ENCODE data around the gene SYNCRIP. TPM values are rescaled to one million over a fixed set of nuclear protein-coding genes. Genes with fewer than 3 reads are reported as not detected.
A peak's percentile ranks its signal among the peaks of the same experiment; 100 is the strongest.

The SYNCRIP gene
- total RNA-seq, 1 donor from 2014 or later, result 62.6 TPM

- Histone ChIP-seq H3K27me3 (ENCODE audit: control insufficient read depth in 3 of 3, insufficient read depth in 3 of 3, low read length in 3 of 3) (no peaks in the 10 kb centered on the region), H3K9me3 (ENCODE audit: control insufficient read depth in 3 of 3, low read length in 3 of 3) (no peaks in the 10 kb centered on the region), H3K9ac (ENCODE audit: low read depth in 1 of 3, low read length in 3 of 3) (peak overlapping the region; percentile 97 to 100 (median 99)), H3K4me3 (ENCODE audit: low read length in 3 of 3) (peak overlapping the region; percentile 91 to 97 (median 93)), H3K27ac (ENCODE audit: low read depth, low read length) (peak overlapping the region; percentile 99), H3K4me1 (ENCODE audit: control insufficient read depth in 3 of 3, insufficient read depth in 3 of 3, low read length in 3 of 3) (peaks cover 15 to 40% (median 20%) of the 10 kb centered on the region in 3 donors), H3K36me3 (ENCODE audit: control insufficient read depth in 3 of 3, insufficient read depth in 3 of 3, low read length in 3 of 3) (peaks cover 0 to 7% (median 3%) of the 10 kb centered on the region in 3 donors)
Observed at GRCh38 chr6:85678602-85679444, 36.1 kb upstream of the SYNCRIP start.

DNA sequence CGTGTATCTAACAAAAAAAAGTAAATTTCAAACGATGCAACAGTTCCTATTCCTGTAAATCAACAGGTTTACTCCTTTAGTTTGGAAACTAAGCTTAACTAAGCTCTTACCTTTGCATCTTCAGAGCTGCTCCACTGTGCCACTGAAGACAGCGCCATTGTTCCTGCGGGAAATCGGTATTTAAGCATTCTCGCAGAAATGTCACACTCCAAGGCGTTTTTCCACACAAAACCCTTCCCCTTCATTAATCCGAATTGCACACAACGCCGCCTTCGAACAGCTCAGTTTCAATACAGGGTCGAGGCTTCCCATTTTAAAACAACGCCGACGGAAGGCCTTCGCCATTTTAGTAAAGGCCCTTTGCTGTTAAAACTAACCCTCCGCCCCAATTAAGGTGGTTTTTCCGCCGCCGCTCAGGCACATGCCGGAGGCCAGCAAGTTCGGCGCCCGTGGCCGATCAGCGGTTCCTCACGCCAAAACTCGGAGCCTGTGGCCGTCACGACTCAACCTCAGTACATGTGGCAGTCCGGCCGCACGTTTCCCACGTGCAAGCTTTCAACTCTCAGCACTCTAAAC lies 35.4 kb upstream of the SYNCRIP start:
- peak overlapping the region; percentile 91 to 97 (median 93) for H3K4me3 ChIP-seq (ENCODE audit: low read length in 3 of 3)
- peaks cover 0 to 9% (median 3%) of the 10 kb centered on the region in 3 donors for H3K36me3 ChIP-seq (ENCODE audit: control insufficient read depth in 3 of 3, insufficient read depth in 3 of 3, low read length in 3 of 3)
- no peaks in the 10 kb centered on the region for H3K27me3 ChIP-seq (ENCODE audit: control insufficient read depth in 3 of 3, insufficient read depth in 3 of 3, low read length in 3 of 3)
- peak overlapping the region; percentile 97 to 100 (median 99) for H3K9ac ChIP-seq (ENCODE audit: low read depth in 1 of 3, low read length in 3 of 3)
- H3K4me1 ChIP-seq (ENCODE audit: control insufficient read depth in 3 of 3, insufficient read depth in 3 of 3, low read length in 3 of 3), result peaks cover 16 to 48% (median 21%) of the 10 kb centered on the region in 3 donors
- peak overlapping the region; percentile 99 for H3K27ac ChIP-seq (ENCODE audit: low read depth, low read length)
- no peaks in the 10 kb centered on the region for H3K9me3 ChIP-seq (ENCODE audit: control insufficient read depth in 3 of 3, low read length in 3 of 3)

DNA sequence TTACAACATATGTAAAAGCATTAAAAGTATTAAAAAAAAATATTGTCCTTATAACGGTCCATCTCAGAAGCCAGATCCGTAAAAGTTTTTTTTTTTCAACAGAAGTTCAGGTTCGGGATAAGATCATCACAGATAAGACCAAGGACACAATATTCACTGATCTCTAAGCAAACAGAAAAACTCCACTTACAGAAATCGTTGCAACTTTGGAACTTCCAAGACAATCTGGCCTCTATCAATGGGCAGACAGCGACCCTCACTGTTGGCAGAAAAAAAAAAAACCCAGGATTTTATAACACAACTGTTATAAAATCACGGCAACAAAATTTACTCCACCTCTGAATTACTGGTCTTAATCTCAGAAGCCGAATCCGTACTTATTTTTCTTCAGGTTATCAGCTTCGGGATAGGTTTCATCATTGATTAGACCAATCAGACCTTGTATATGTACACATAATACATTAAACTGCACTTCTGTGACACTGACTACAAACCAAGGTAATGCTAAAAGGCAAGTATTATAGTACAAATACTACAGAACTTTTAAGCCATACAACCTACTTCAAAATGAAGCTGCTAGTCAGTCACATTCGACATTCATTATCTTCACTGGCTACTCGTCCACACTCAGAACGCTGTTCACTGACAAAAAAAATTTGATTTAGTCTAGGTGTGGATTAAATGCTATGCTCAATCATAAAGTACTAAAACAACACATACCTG lies 34.7 kb upstream of the SYNCRIP start:
- H3K4me3 ChIP-seq (ENCODE audit: low read length in 3 of 3), result peak overlapping the region; percentile 91 to 97 (median 93)
- no peaks in the 10 kb centered on the region for H3K27me3 ChIP-seq (ENCODE audit: control insufficient read depth in 3 of 3, insufficient read depth in 3 of 3, low read length in 3 of 3)
- H3K27ac ChIP-seq (ENCODE audit: low read depth, low read length), result peak overlapping the region; percentile 99
- H3K9me3 ChIP-seq (ENCODE audit: control insufficient read depth in 3 of 3, low read length in 3 of 3), result no peaks in the 10 kb centered on the region
- peaks cover 19 to 54% (median 24%) of the 10 kb centered on the region in 3 donors for H3K4me1 ChIP-seq (ENCODE audit: control insufficient read depth in 3 of 3, insufficient read depth in 3 of 3, low read length in 3 of 3)
- H3K36me3 ChIP-seq (ENCODE audit: control insufficient read depth in 3 of 3, insufficient read depth in 3 of 3, low read length in 3 of 3), result peaks cover 0 to 15% (median 3%) of the 10 kb centered on the region in 3 donors
- H3K9ac ChIP-seq (ENCODE audit: low read depth in 1 of 3, low read length in 3 of 3), result peak overlapping the region; percentile 97 to 100 (median 99)

- Histone ChIP-seq H3K9me3 (ENCODE audit: control insufficient read depth in 3 of 3, low read length in 3 of 3) (no peaks in the 10 kb centered on the region), H3K4me3 (ENCODE audit: low read length in 3 of 3) (peak overlapping the region; percentile 91 to 97 (median 93)), H3K4me1 (ENCODE audit: control insufficient read depth in 3 of 3, insufficient read depth in 3 of 3, low read length in 3 of 3) (peaks cover 19 to 54% (median 24%) of the 10 kb centered on the region in 3 donors), H3K27me3 (ENCODE audit: control insufficient read depth in 3 of 3, insufficient read depth in 3 of 3, low read length in 3 of 3) (no peaks in the 10 kb centered on the region), H3K27ac (ENCODE audit: low read depth, low read length) (peak overlapping the region; percentile 99), H3K36me3 (ENCODE audit: control insufficient read depth in 3 of 3, insufficient read depth in 3 of 3, low read length in 3 of 3) (peaks cover 0 to 19% (median 3%) of the 10 kb centered on the region in 3 donors), H3K9ac (ENCODE audit: low read depth in 1 of 3, low read length in 3 of 3) (peak overlapping the region; percentile 97 to 100 (median 99))
Observed at GRCh38 chr6:85676086-85676729, 33.5 kb upstream of the SYNCRIP start.

DNA sequence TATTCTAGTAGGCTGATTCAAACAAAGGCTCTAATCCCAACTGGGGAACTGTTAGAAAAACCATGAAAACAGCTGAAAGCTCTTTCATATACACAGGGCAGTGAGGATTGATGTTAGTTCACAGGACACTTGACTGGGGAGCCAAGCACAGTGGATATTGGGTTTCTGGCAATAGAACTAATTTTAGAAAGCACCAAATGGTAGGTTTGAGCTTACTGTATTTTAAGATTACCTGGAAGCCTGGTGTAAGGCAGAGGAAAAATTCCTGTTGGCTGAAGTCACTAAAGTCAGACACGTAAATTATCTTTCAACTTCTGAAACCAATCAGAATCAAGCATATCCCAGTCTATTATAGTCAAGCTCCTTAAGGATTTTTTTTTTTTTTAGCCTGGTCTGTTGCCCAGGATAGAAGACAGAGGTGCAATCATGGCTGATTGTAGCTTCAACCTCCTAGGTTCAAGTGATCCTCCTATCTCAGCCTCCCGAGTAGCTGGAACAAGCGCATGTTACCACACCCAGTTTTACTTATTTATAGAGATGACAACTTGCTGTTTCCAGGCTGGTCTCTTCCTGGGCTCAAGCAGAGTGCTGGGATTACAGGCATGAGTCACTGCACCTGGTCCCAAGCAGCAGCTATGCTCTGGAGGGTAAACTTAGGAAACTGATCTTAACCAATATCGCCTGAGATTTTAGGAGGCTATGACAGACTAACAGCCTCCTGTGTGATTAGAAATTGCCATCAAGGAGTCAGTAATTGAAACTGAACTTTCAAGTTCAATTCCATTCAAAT lies 32.5 kb upstream of the SYNCRIP start:
- no peaks in the 10 kb centered on the region for H3K27me3 ChIP-seq (ENCODE audit: control insufficient read depth in 3 of 3, insufficient read depth in 3 of 3, low read length in 3 of 3)
- peaks cover 0 to 19% (median 3%) of the 10 kb centered on the region in 3 donors for H3K36me3 ChIP-seq (ENCODE audit: control insufficient read depth in 3 of 3, insufficient read depth in 3 of 3, low read length in 3 of 3)
- H3K27ac ChIP-seq (ENCODE audit: low read depth, low read length), result peak overlapping the region; percentile 99
- H3K9me3 ChIP-seq (ENCODE audit: control insufficient read depth in 3 of 3, low read length in 3 of 3), result no peaks in the 10 kb centered on the region
- H3K4me1 ChIP-seq (ENCODE audit: control insufficient read depth in 3 of 3, insufficient read depth in 3 of 3, low read length in 3 of 3), result peaks cover 19 to 60% (median 24%) of the 10 kb centered on the region in 3 donors
- peak overlapping the region; percentile 97 to 100 (median 99) for H3K9ac ChIP-seq (ENCODE audit: low read depth in 1 of 3, low read length in 3 of 3)
- peak overlapping the region; percentile 91 to 97 (median 93) for H3K4me3 ChIP-seq (ENCODE audit: low read length in 3 of 3)

- Histone ChIP-seq H3K36me3 (ENCODE audit: control insufficient read depth in 3 of 3, insufficient read depth in 3 of 3, low read length in 3 of 3) (peaks cover 0 to 19% (median 3%) of the 10 kb centered on the region in 3 donors), H3K9ac (ENCODE audit: low read depth in 1 of 3, low read length in 3 of 3) (peak overlapping the region in 1 of 3 donors; percentile 61), H3K4me3 (ENCODE audit: low read length in 3 of 3) (peak overlapping the region in 1 of 3 donors; percentile 97), H3K27ac (ENCODE audit: low read depth, low read length) (peak overlapping the region; percentile 99), H3K27me3 (ENCODE audit: control insufficient read depth in 3 of 3, insufficient read depth in 3 of 3, low read length in 3 of 3) (no peaks in the 10 kb centered on the region), H3K9me3 (ENCODE audit: control insufficient read depth in 3 of 3, low read length in 3 of 3) (no peaks in the 10 kb centered on the region), H3K4me1 (ENCODE audit: control insufficient read depth in 3 of 3, insufficient read depth in 3 of 3, low read length in 3 of 3) (peaks cover 22 to 62% (median 24%) of the 10 kb centered on the region in 3 donors)
Observed at GRCh38 chr6:85674604-85675003, 31.9 kb upstream of the SYNCRIP start.

GRCh38 chr6:85673198-85674139 lies 30.8 kb upstream of the SYNCRIP start:
- Histone ChIP-seq H3K27ac (ENCODE audit: low read depth, low read length) (peak overlapping the region; percentile 99), H3K9ac (ENCODE audit: low read depth in 1 of 3, low read length in 3 of 3) (no peak overlapping the region), H3K4me1 (ENCODE audit: control insufficient read depth in 3 of 3, insufficient read depth in 3 of 3, low read length in 3 of 3) (peaks cover 18 to 54% (median 24%) of the 10 kb centered on the region in 3 donors), H3K36me3 (ENCODE audit: control insufficient read depth in 3 of 3, insufficient read depth in 3 of 3, low read length in 3 of 3) (peaks cover 0 to 19% (median 3%) of the 10 kb centered on the region in 3 donors), H3K9me3 (ENCODE audit: control insufficient read depth in 3 of 3, low read length in 3 of 3) (no peaks in the 10 kb centered on the region), H3K4me3 (ENCODE audit: low read length in 3 of 3) (peak overlapping the region in 1 of 3 donors; percentile 23), H3K27me3 (ENCODE audit: control insufficient read depth in 3 of 3, insufficient read depth in 3 of 3, low read length in 3 of 3) (no peaks in the 10 kb centered on the region)

DNA sequence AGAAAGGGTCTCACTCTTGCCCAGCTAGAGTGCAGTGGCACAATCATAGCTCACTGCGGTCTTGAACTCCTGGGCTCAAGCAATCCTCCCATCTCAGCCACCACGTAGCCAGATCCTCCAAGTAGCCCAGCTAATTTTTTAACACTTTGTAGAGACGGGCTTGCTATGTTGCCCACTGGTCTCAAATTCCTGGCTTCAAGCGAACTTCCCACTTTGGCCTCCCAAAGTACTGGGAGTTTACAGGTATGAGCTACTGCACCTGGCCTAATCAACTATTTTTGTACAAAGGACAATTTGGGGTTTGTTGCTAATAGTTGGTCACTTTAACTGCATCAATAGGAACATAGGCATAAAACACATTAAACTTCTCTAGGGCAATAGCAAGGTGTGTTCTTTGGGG lies 29.9 kb upstream of the SYNCRIP start:
- Histone ChIP-seq H3K27me3 (ENCODE audit: control insufficient read depth in 3 of 3, insufficient read depth in 3 of 3, low read length in 3 of 3) (no peaks in the 10 kb centered on the region), H3K4me3 (ENCODE audit: low read length in 3 of 3) (no peak overlapping the region), H3K27ac (ENCODE audit: low read depth, low read length) (peak overlapping the region; percentile 99), H3K9ac (ENCODE audit: low read depth in 1 of 3, low read length in 3 of 3) (no peak overlapping the region), H3K36me3 (ENCODE audit: control insufficient read depth in 3 of 3, insufficient read depth in 3 of 3, low read length in 3 of 3) (peaks cover 0 to 19% (median 3%) of the 10 kb centered on the region in 3 donors), H3K4me1 (ENCODE audit: control insufficient read depth in 3 of 3, insufficient read depth in 3 of 3, low read length in 3 of 3) (peaks cover 18 to 50% (median 24%) of the 10 kb centered on the region in 3 donors), H3K9me3 (ENCODE audit: control insufficient read depth in 3 of 3, low read length in 3 of 3) (no peaks in the 10 kb centered on the region)
